Middle frontal gyrus (tissue), 1 donor: ENCODE measurements around the gene NPEPL1.

ENCODE experiments used
- DNase-seq: peaks from one replicate; pipeline ENCODE4 v3.0.0-alpha.2; 2015; ENCODE audit warnings: low spot score; ENCODE audit errors: extremely low spot score

The NPEPL1 gene

DNA sequence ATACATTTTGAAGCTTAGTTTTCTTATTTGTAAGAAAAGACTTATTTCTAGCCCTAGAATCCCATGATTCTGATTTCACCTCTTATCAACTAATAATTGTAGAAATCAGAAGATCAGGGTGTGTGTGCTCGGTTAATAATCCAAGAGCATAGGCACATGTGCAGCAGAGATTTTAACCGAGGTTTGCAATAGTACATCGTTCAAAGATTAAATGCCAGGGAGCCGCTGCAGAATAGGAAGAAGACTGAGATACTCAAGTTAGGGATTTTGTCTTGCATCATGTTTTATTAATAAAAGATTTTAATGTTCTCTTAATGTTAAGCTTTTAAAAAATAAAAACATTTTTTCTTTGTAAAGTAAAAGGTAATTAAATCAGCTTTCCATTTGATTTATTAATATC is 34.6 kb upstream of the NPEPL1 start:
- no peak for DNase-seq

- DNase-seq: no peak
Observed at GRCh38 chr20:58658760-58659159, 33.8 kb upstream of the NPEPL1 start.

GRCh38 chr20:58659841-58660240 is 32.8 kb upstream of the NPEPL1 start:
- DNase-seq: no peak

DNA sequence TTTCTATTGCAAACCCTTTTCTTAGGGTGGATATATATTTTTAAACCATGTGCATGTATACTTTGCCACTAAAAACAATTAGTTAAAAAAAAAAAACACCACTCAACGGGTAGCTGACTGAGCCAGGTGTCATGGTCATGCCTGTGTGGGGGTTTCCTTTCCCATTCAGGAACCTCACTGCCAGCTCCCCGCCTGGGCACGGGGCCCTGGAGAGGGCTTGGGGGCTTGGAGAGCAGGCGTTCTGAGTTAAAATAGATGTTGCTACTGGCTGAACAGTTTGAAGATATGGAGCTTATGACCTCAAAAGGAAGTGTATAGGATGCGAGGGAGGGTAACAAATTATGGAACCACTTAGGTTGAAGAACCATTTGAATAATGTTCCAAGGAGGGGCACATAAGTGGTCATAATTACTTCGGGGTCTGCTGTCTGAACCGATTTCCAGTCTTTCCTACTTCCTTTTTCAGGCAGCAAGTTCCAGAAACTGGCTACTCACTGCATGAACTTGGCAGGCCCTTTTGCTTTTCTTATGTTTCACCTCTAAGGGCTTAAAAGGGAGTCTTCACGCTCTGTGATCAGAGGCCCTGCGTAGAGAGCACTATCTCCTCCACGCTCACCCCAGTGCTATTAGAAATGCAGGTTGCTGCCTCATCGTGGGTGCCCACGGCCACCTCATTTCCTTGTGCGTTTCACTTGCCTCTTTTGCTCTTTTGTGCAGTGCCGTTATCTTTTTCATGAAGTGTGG is 31.6 kb upstream of the NPEPL1 start:
- no peak for DNase-seq

- no peak for DNase-seq
Observed at GRCh38 chr20:58661598-58662473, 30.8 kb upstream of the NPEPL1 start.

DNA sequence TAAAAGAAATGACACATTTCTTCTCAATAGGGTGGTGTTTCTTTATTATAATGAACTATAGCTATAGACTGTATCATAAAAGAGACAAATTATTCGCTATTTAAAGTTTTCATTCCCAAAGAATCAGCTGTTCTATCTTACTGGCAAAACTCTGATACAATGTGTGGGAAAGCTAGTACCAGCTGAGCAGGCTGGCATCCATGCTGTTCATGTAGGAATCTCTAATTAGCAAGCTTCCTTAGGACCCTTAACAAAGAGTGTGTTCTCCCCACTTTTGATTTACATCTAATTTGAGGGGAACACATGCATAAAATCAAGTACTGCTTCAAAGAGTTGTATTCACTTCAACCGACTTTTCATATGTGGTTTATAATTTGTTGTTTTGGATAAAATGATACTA is 28.3 kb upstream of the NPEPL1 start:
- no peak for DNase-seq

- no peak for DNase-seq
Observed at GRCh38 chr20:58664883-58665282, 27.7 kb upstream of the NPEPL1 start.

GRCh38 chr20:58665606-58666005 is 27.0 kb upstream of the NPEPL1 start:
- DNase-seq: no peak

- no peak for DNase-seq
Observed at GRCh38 chr20:58666702-58667101, 25.9 kb upstream of the NPEPL1 start.

GRCh38 chr20:58667975-58668374 is 24.6 kb upstream of the NPEPL1 start:
- DNase-seq: no peak

- no peak for DNase-seq
Observed at GRCh38 chr20:58668901-58669286, 23.7 kb upstream of the NPEPL1 start.

- DNase-seq: no peak
Observed at GRCh38 chr20:58669287-58670006, 23.2 kb upstream of the NPEPL1 start.

- DNase-seq: no peak
Observed at GRCh38 chr20:58670102-58670501, 22.5 kb upstream of the NPEPL1 start.

- DNase-seq: no peak
Observed at GRCh38 chr20:58670659-58671058, 21.9 kb upstream of the NPEPL1 start.

GRCh38 chr20:58673119-58673518 is 19.5 kb upstream of the NPEPL1 start:
- no peak for DNase-seq

DNA sequence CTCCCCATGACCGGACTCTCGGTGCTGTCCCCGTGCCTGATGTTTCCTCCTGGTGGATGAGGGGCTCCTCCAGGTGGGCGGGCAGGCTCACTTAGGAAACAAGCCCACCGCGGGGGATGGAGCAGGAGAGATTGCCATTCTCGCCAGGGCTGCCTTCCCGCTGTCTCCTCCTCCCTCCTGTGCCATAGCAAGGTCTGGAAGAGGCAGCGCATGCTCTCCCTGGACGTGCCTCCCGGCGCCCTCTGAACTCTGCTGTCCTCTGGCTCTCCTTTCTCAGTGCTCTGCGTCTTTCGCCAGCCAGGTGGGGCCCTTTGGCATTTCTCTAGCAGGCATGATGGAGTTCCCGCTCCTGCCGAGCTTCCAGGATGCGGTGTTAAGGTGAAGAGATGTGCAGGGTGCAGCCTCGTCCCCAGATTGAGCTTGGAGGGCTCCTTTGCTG is 17.4 kb upstream of the NPEPL1 start:
- no peak for DNase-seq

- no peak for DNase-seq
Observed at GRCh38 chr20:58675641-58676040, 17.0 kb upstream of the NPEPL1 start.

DNA sequence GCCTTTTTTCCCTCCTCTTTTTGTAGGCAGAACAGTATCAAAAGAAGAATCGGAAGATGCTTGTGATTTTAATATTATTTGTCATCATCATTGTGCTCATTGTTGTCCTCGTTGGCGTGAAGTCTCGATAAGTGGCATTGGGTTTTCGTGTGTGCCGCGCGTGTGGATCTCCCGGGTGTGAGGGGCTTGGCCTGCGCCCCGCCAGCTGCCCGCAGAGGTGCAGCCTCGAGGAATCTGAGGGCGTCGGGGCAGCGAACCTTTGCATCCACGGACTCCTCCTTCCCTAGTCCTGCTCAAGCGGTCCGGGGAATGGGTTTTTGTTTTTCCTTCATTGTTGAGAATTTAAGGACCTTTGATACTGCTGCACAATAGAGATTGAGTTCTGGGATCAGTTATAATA is 16.4 kb upstream of the NPEPL1 start:
- no peak for DNase-seq

GRCh38 chr20:58677079-58677604 is 15.5 kb upstream of the NPEPL1 start:
- DNase-seq: no peak

DNA sequence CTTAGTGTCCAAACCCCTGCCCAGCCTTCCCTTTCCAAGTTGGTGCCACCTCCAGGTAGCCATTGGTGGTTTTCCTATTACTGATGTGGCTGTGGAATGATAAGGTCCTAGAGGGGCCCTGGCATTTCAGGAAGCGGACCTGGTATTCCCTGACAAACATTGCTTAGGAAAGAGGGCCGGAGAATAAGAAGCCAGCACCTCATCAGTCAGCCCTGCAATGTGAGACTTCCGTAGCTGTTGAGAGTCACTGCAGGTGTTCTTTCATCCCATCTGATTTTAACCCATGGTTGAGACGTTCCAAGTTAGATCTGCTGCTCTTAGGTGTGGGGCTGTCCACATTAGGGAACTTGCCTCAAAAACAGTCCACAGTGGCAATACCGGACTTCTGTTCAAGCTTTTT is 14.8 kb upstream of the NPEPL1 start:
- no peak for DNase-seq

DNA sequence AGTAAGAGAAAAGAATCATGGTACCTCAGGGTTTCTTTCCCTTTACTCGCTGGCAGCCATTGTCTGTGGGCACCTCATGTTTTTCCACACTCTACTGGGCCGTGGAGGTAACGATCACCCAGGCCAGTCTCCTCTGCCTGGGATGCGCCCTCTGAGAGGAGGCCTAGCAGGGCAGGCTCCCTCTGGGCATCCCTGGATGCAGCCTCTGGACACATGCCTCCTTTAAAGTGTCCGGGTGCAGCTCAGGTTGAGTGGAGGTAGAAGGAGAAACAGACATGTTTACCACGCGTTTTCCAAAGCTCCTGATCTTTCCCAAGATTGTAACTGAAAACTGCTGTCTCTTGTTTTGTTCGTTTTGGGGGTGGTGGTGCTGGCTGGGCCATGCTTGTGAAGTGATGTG is 13.8 kb upstream of the NPEPL1 start:
- DNase-seq: no peak
